H1 (cell line): ENCODE results near the gene GSTCD. TPM values are rescaled to one million over a fixed set of nuclear protein-coding genes. Genes with fewer than 3 reads are reported as not detected.

Source experiments
- CTCF ChIP-seq, 3 experiments: IDR thresholded peaks; 1 replicate in 2 of 3; 2 replicates in 1 of 3; pipeline versions ENCODE4 v1.5.1 to v1.6.1; 2011; ENCODE audit warnings: low read length in 3 of 3, mild to moderate bottlenecking in 3 of 3, inconsistent platforms in 2 of 3, low read depth in 1 of 3, moderate library complexity in 1 of 3; ENCODE audit not compliant: insufficient read depth in 1 of 3; ENCODE audit errors: control extremely low read depth in 1 of 3
- polyA plus RNA-seq, 7 experiments: library from polyadenylated mRNA; depleted of rRNA in 3 of 7; stranded (reverse) in 5 of 7; unstranded in 2 of 7; fragments of >200 nt in 5 of 7; fragments of 200-250 nt in 2 of 7; gene quantifications; 1 replicate in 5 of 7; 2 replicates in 1 of 7; 4 replicates in 1 of 7; pipeline versions ENCODE4 v1.2.1 to v1.2.3, GENCODE V29; 2011 to 2013; ENCODE audit warnings: missing spikeins in 2 of 7, mixed read lengths in 2 of 7
- total RNA-seq: library from RNA; stranded (reverse); fragmentation: NEBNext Ultra II Directional; extraction: Animal tissue kit (Norgen Biotek cat#: 25700); gene quantifications from 2 replicates; pipeline ENCODE4 v1.2.1, GENCODE V29; 2021

Gene GSTCD
- total and polyA plus RNA-seq, 2 of the 8 experiments (the other 6 are each of a cell fraction or from before 2014, with no cell fraction given): 8.5 to 24.6 TPM

DNA sequence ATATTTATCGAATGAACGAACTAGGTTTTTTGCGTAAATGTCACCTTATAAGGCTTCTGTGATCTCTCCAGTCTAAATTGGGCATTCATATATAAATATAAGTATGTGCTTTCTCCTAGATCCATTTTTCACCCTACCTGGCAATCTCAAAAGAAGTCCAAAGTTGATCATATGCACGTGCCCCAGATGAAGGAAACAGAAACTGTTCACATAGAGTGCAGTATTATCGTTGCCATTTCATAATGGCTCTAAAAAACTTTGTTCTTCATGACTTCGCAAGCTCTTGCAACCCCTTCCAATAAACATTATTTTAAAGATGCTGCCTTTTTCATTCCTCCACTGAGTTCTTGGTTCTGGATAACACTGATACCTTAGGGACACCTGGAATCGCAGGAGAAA lies 803 bp upstream of the GSTCD start (continued):
- no peak for TF ChIP-seq CTCF (IDR thresholded peaks at IDR 0.05; ENCODE audit: control extremely low read depth in 1 of 3, insufficient read depth in 1 of 3, low read depth in 1 of 3, low read length in 3 of 3)
